H9 (cell line): ENCODE measurements around the gene DCAF15. TPM values are rescaled to one million over a fixed set of nuclear protein-coding genes. Genes with fewer than 3 reads are reported as not detected.

Experiments used
- DNase-seq: peaks from one replicate; pipeline ENCODE4 v3.0.0-alpha.2; 2017
- H2AFZ ChIP-seq: one replicate; pipeline ENCODE4 v1.6.1; 2013; ENCODE audit warnings: mild to moderate bottlenecking, low read length, control low read depth, moderate library complexity
- H2AK5ac ChIP-seq: 2 replicates; pipeline ENCODE4 v1.6.1; 2013; ENCODE audit warnings: low read length, control low read depth, mixed read lengths; ENCODE audit not compliant: insufficient read length
- H2BK120ac ChIP-seq: one replicate; pipeline ENCODE4 v1.6.1; 2013; ENCODE audit warnings: low read depth, mild to moderate bottlenecking, low read length, control low read depth, inconsistent platforms; ENCODE audit not compliant: poor library complexity, severe bottlenecking
- H2BK12ac ChIP-seq: 2 replicates; pipeline ENCODE4 v1.6.1; 2013; ENCODE audit warnings: low read length, control low read depth, mixed read lengths, low read depth; ENCODE audit not compliant: insufficient read length
- H2BK15ac ChIP-seq: 2 replicates; pipeline ENCODE4 v1.6.1; 2013; ENCODE audit warnings: low read depth, low read length, control low read depth
- H2BK20ac ChIP-seq: one replicate; pipeline ENCODE4 v1.6.1; 2013; ENCODE audit warnings: low read depth, mild to moderate bottlenecking, low read length, control low read depth, inconsistent platforms; ENCODE audit not compliant: poor library complexity, severe bottlenecking
- H2BK5ac ChIP-seq: 2 replicates; pipeline ENCODE4 v1.6.1; 2013; ENCODE audit warnings: low read length, control low read depth, mixed read lengths; ENCODE audit not compliant: insufficient read length
- H3K14ac ChIP-seq: 2 replicates; pipeline ENCODE4 v1.6.1; 2013; ENCODE audit warnings: low read length, control low read depth; ENCODE audit not compliant: insufficient read depth
- H3K18ac ChIP-seq: 2 replicates; pipeline ENCODE4 v1.6.1; 2013; ENCODE audit warnings: low read depth, mild to moderate bottlenecking, mixed read lengths, low read length, control low read depth; ENCODE audit not compliant: insufficient read length
- H3K23ac ChIP-seq: 2 replicates; pipeline ENCODE4 v1.6.1; 2013; ENCODE audit warnings: low read length, control low read depth, mixed read lengths, low read depth; ENCODE audit not compliant: insufficient read length
- H3K23me2 ChIP-seq: 2 replicates; pipeline ENCODE4 v1.6.1; 2013; ENCODE audit warnings: low read depth, mild to moderate bottlenecking, mixed read lengths, low read length, control low read depth; ENCODE audit not compliant: insufficient read length, poor library complexity, severe bottlenecking
- H3K27ac ChIP-seq: 2 replicates; pipeline ENCODE4 v1.5.1; 2013; ENCODE audit warnings: low read length, control low read depth, mixed read lengths, low read depth; ENCODE audit not compliant: insufficient read length
- H3K27me3 ChIP-seq: 2 replicates; pipeline ENCODE4 v1.6.1; 2013; ENCODE audit warnings: low read length, control low read depth, inconsistent platforms; ENCODE audit not compliant: insufficient read depth
- H3K4ac ChIP-seq: 2 replicates; pipeline ENCODE4 v1.6.1; 2013; ENCODE audit warnings: low read depth, mild to moderate bottlenecking, control low read depth, inconsistent platforms, low read length, moderate library complexity
- H3K4me1 ChIP-seq: 2 replicates; pipeline ENCODE4 v1.6.1; 2013; ENCODE audit warnings: low read length, control low read depth, inconsistent platforms; ENCODE audit not compliant: insufficient read depth
- H3K4me2 ChIP-seq: 2 replicates; pipeline ENCODE4 v1.6.1; 2013; ENCODE audit warnings: low read length, control low read depth, mixed read lengths; ENCODE audit not compliant: insufficient read length, insufficient read depth
- H3K56ac ChIP-seq: 2 replicates; pipeline ENCODE4 v1.6.1; 2013; ENCODE audit warnings: low read depth, mild to moderate bottlenecking, mixed read lengths, low read length, control low read depth; ENCODE audit not compliant: insufficient read length
- H3K79me1 ChIP-seq: 2 replicates; pipeline ENCODE4 v1.6.1; 2013; ENCODE audit warnings: low read depth, mild to moderate bottlenecking, moderate library complexity, low read length, control low read depth, inconsistent platforms; ENCODE audit not compliant: insufficient read depth, poor library complexity, severe bottlenecking
- H3K79me2 ChIP-seq: 2 replicates; pipeline ENCODE4 v1.6.1; 2013; ENCODE audit warnings: low read length, control low read depth, inconsistent platforms; ENCODE audit not compliant: insufficient read depth
- H3K9ac ChIP-seq: 2 replicates; pipeline ENCODE4 v1.6.1; 2013; ENCODE audit warnings: low read length, control low read depth, mixed read lengths; ENCODE audit not compliant: insufficient read length; ENCODE audit errors: extremely low read depth
- H3K9me3 ChIP-seq: one replicate; pipeline ENCODE4 v1.6.1; 2013; ENCODE audit warnings: low read depth, low read length, inconsistent platforms; ENCODE audit not compliant: control insufficient read depth
- H3T11ph ChIP-seq: one replicate; pipeline ENCODE4 v1.6.1; 2013; ENCODE audit warnings: mild to moderate bottlenecking, low read length, control low read depth, inconsistent platforms
- H4K20me1 ChIP-seq: one replicate; pipeline ENCODE4 v1.6.1; 2013; ENCODE audit not compliant: control insufficient read depth, insufficient read length, insufficient read depth
- H4K5ac ChIP-seq: 2 replicates; pipeline ENCODE4 v1.6.1; 2013; ENCODE audit warnings: low read depth, mild to moderate bottlenecking, mixed read lengths, low read length, control low read depth; ENCODE audit not compliant: insufficient read length
- H4K8ac ChIP-seq: replicated peaks from 2 replicates; pipeline ENCODE4 v1.6.1; 2013; ENCODE audit warnings: low read length, control low read depth, mixed read lengths, low read depth; ENCODE audit not compliant: insufficient read length
- H4K91ac ChIP-seq: 2 replicates; pipeline ENCODE4 v1.6.1; 2013; ENCODE audit warnings: low read depth, mild to moderate bottlenecking, moderate library complexity, mixed read lengths, low read length, control low read depth; ENCODE audit not compliant: insufficient read length
- H3K27ac Mint-ChIP-seq, 3 experiments: 2 replicates in 2 of 3; 3 replicates in 1 of 3; pipeline ENCODE4 v1.8.0; 2020 to 2021; ENCODE audit warnings: mixed read lengths in 3 of 3, mild to moderate bottlenecking in 1 of 3, moderate library complexity in 1 of 3
- H3K27me3 Mint-ChIP-seq: 2 replicates; pipeline ENCODE4 v1.8.0; 2021; ENCODE audit warnings: low read depth, mild to moderate bottlenecking, moderate library complexity, mixed read lengths
- H3K36me3 Mint-ChIP-seq, 3 experiments: 2 replicates in 2 of 3; 3 replicates in 1 of 3; pipeline ENCODE4 v1.8.0; 2020 to 2021; ENCODE audit warnings: low read depth in 3 of 3, mixed read lengths in 3 of 3; ENCODE audit not compliant: insufficient read depth in 1 of 3
- H3K4me1 Mint-ChIP-seq, 2 experiments: 2 replicates each; pipeline ENCODE4 v1.8.0; 2020; ENCODE audit warnings: mixed read lengths in 2 of 2
- H3K4me3 Mint-ChIP-seq, 2 experiments: 2 replicates in 1 of 2; 3 replicates in 1 of 2; pipeline ENCODE4 v1.8.0; 2020 to 2021; ENCODE audit warnings: mild to moderate bottlenecking in 2 of 2, mixed read lengths in 2 of 2, moderate library complexity in 1 of 2
- H3K9me3 Mint-ChIP-seq, 2 experiments: 2 replicates in 1 of 2; 3 replicates in 1 of 2; pipeline ENCODE4 v1.8.0; 2020; ENCODE audit warnings: mild to moderate bottlenecking in 2 of 2, mixed read lengths in 2 of 2, moderate library complexity in 1 of 2
- WGBS: extraction: QIAGEN DNeasy Blood & Tissue Kit; methylation state at CpG from one replicate; pipeline ENCODE4 v1.1.7; 2013; ENCODE audit warnings: missing lambda C conversion rate, low lambda C conversion rate, mixed read lengths; ENCODE audit not compliant: insufficient read length; ENCODE audit errors: extremely low coverage; 5-methylcytosine and 5-hydroxymethylcytosine counted together
- total RNA-seq: library from RNA; stranded (reverse); gene quantifications from 2 replicates; pipeline ENCODE4 v1.2.1, GENCODE V29; 2021
- TF ChIP-seq, protein P1 (sequence below): fragments of 200-600 bp; sonication (generic); conservative IDR thresholded peaks from 3 replicates; pipeline ENCODE4 v1.8.0; 2021; ENCODE audit warnings: antibody characterized with exemption, mild to moderate bottlenecking

The DCAF15 gene
- total RNA-seq, 1 experiment from 2014 or later: 82.5 TPM

DNA sequence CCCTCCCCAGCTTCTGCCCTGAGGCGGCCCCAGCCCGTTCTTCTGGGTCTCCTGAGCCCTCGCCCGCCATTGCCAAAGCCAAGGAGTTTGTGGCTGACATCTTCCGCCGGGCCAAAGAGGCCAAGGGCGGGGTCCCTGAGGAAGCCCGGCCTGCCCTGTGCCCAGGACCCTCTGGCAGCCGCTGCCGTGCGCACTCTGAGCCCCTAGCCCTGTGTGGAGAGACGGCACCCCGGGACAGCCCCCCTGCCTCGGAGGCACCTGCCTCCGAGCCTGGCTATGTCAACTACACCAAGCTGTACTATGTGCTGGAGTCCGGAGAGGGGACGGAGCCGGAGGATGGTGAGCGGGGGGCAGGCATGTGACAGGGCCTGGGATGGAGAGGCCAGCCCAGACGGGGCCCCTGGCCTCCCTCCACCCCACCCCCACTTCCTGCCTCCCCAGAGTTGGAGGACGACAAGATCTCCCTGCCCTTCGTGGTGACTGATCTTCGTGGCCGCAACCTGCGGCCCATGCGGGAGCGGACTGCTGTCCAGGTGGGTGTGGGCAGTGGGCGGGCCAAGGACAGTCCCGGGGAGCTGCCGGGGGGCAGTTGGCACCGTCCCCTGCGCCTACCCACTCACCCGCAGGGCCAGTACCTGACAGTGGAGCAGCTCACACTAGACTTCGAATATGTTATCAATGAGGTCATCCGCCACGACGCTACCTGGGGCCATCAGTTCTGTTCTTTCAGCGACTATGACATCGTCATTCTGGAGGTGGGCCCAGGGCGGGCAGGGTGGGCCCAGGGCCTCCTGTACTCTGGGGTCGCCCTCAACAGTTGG lies 7.0 kb downstream of the DCAF15 start:
- no peaks in the 10 kb centered on the region for H3K79me2 ChIP-seq
- no peak overlapping the region for H3K9ac ChIP-seq
- no peak overlapping the region for H4K8ac ChIP-seq
- H4K91ac ChIP-seq: no peak overlapping the region
- Mint-ChIP-seq H3K36me3 (peaks cover 22 to 60% (median 58%) of the 10 kb centered on the region in 3 experiments; a peak in 6 of 7 replicates), H3K4me3 (no peak overlapping the region), H3K27me3 (no peaks in the 10 kb centered on the region), H3K9me3 (no peaks in the 10 kb centered on the region), H3K27ac (no peak overlapping the region), H3K4me1 (peaks cover 4 to 6% of the 10 kb centered on the region in 2 experiments; a peak in 3 of 4 replicates)
- DNase-seq: peak; percentile 25
- H3T11ph ChIP-seq: no peak overlapping the region
- peaks cover under 1% of the 10 kb centered on the region for H3K79me1 ChIP-seq
- H2BK5ac ChIP-seq: no peak overlapping the region
- H3K56ac ChIP-seq: no peak overlapping the region
- WGBS: no CpG with 5 or more reads among the region's 41 CpGs
- H3K9me3 ChIP-seq: no peaks in the 10 kb centered on the region
- no peak overlapping the region for H2AFZ ChIP-seq
- H3K27ac ChIP-seq: no peak overlapping the region
- TF ChIP-seq, protein P1, sequence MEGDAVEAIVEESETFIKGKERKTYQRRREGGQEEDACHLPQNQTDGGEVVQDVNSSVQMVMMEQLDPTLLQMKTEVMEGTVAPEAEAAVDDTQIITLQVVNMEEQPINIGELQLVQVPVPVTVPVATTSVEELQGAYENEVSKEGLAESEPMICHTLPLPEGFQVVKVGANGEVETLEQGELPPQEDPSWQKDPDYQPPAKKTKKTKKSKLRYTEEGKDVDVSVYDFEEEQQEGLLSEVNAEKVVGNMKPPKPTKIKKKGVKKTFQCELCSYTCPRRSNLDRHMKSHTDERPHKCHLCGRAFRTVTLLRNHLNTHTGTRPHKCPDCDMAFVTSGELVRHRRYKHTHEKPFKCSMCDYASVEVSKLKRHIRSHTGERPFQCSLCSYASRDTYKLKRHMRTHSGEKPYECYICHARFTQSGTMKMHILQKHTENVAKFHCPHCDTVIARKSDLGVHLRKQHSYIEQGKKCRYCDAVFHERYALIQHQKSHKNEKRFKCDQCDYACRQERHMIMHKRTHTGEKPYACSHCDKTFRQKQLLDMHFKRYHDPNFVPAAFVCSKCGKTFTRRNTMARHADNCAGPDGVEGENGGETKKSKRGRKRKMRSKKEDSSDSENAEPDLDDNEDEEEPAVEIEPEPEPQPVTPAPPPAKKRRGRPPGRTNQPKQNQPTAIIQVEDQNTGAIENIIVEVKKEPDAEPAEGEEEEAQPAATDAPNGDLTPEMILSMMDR: no peak
- no peak overlapping the region for H2BK12ac ChIP-seq
- no peaks in the 10 kb centered on the region for H3K23me2 ChIP-seq
- no peaks in the 10 kb centered on the region for H3K4me1 ChIP-seq
- H4K20me1 ChIP-seq: no peaks in the 10 kb centered on the region
- no peak overlapping the region for H3K14ac ChIP-seq
- H3K27me3 ChIP-seq: no peaks in the 10 kb centered on the region
- H2BK120ac ChIP-seq: no peak overlapping the region
- no peak overlapping the region for H2BK15ac ChIP-seq
- H3K4me2 ChIP-seq: no peak overlapping the region
- no peak overlapping the region for H3K4ac ChIP-seq
- H4K5ac ChIP-seq: no peak overlapping the region
- H2BK20ac ChIP-seq: no peak overlapping the region
- H2AK5ac ChIP-seq: no peak overlapping the region
- H3K23ac ChIP-seq: no peak overlapping the region
- H3K18ac ChIP-seq: no peak overlapping the region
